ENCODE measurements around the gene GEMIN4.
"Not testable (repeated sequence)": the region's sequence is repeated elsewhere in the genome, so short reads cannot be mapped to it uniquely, and the experiment has no call there.

- TF ChIP-seq POLR2A (IDR thresholded peaks at IDR 0.05; ENCODE audit: low read depth, low read length); SKIL (IDR thresholded peaks at IDR 0.05; ENCODE audit: low read depth, poor library complexity, severe bottlenecking); NR2C2 (IDR thresholded peaks at IDR 0.05; ENCODE audit: borderline replicate concordance, control insufficient read depth, insufficient read length, low read depth); MXI1 (IDR thresholded peaks at IDR 0.05; ENCODE audit: low read depth, low read length); SPI1 (IDR thresholded peaks at IDR 0.05; ENCODE audit: borderline replicate concordance, insufficient read depth, low read depth, low read length); CTCF (IDR thresholded peaks at IDR 0.05 in 2 of 3, conservative IDR thresholded peaks at IDR 0.05 in 1 of 3; ENCODE audit: control insufficient read depth in 2 of 3, extremely low read depth in 1 of 3, insufficient read depth in 1 of 3, low read depth in 3 of 3, low read length in 3 of 3); FOS (IDR thresholded peaks at IDR 0.05; ENCODE audit: borderline replicate concordance, extremely low read depth, insufficient read length); TAF1 (IDR thresholded peaks at IDR 0.05; ENCODE audit: borderline replicate concordance, low read depth, low read length); RB1 (IDR thresholded peaks at IDR 0.05; ENCODE audit: borderline replicate concordance): not testable (repeated sequence)
Observed at GRCh38 chr17:749359-749758, 2.7 kb downstream of the GEMIN4 start.
